Fibroblast of lung (primary cell): ENCODE results near the gene GAS2L1. TPM values are rescaled to one million over a fixed set of nuclear protein-coding genes. Genes with fewer than 3 reads are reported as not detected.

Experiments used
- DNase-seq, 2 donors: peaks; one replicate each; pipeline versions ENCODE4 v3.0.0 to v3.0.0-alpha.2; 2010; ENCODE audit warnings: low read depth in 2 of 2
- H2AFZ ChIP-seq: 2 replicates; pipeline ENCODE4 v1.5.1; 2012; ENCODE audit warnings: low read length, control low read depth, inconsistent platforms
- H3K27ac ChIP-seq: 2 replicates; pipeline ENCODE4 v1.5.1; 2011; ENCODE audit warnings: low read length, control low read depth; ENCODE audit not compliant: insufficient read depth
- H3K27me3 ChIP-seq: 2 replicates; pipeline ENCODE4 v1.5.1; 2011; ENCODE audit warnings: mild to moderate bottlenecking, low read length; ENCODE audit not compliant: control insufficient read depth, insufficient read depth
- H3K36me3 ChIP-seq: 2 replicates; pipeline ENCODE4 v1.5.1; 2011; ENCODE audit warnings: low read length; ENCODE audit not compliant: control insufficient read depth, insufficient read depth
- H3K4me1 ChIP-seq: 2 replicates; pipeline ENCODE4 v1.5.1; 2011; ENCODE audit warnings: low read length; ENCODE audit not compliant: control insufficient read depth, insufficient read depth; ENCODE audit errors: extremely low read depth
- H3K4me2 ChIP-seq: 2 replicates; pipeline ENCODE4 v1.5.1; 2011; ENCODE audit warnings: low read length, control low read depth; ENCODE audit not compliant: insufficient read depth; ENCODE audit errors: extremely low read depth
- H3K4me3 ChIP-seq, 4 experiments: fragments of 200-600 bp in 1 of 4; sonication (generic) in 1 of 4; replicated peaks in 1 of 4; 2 replicates each; pipeline ENCODE4 v1.5.1; 2011 to 2016; ENCODE audit warnings: low read length in 4 of 4, low read depth in 3 of 4, mild to moderate bottlenecking in 3 of 4, control low read depth in 2 of 4, inconsistent platforms in 1 of 4, mixed read lengths in 1 of 4; ENCODE audit not compliant: insufficient read depth in 1 of 4; ENCODE audit errors: control extremely low read depth in 1 of 4
- H3K79me2 ChIP-seq: 2 replicates; pipeline ENCODE4 v1.5.1; 2012; ENCODE audit warnings: mild to moderate bottlenecking, low read length, inconsistent platforms; ENCODE audit not compliant: control insufficient read depth, insufficient read depth
- H3K9ac ChIP-seq: 2 replicates; pipeline ENCODE4 v1.5.1; 2011; ENCODE audit warnings: mild to moderate bottlenecking, low read length, control low read depth; ENCODE audit not compliant: insufficient read depth
- H3K9me3 ChIP-seq: 2 replicates; pipeline ENCODE4 v1.5.1; 2012; ENCODE audit warnings: low read depth, low read length; ENCODE audit not compliant: control insufficient read depth, insufficient read depth
- H4K20me1 ChIP-seq: 2 replicates; pipeline ENCODE4 v1.5.1; 2011; ENCODE audit warnings: low read length; ENCODE audit not compliant: control insufficient read depth, insufficient read depth; ENCODE audit errors: extremely low read depth
- EZH2 ChIP-seq: IDR thresholded peaks from 2 replicates; pipeline ENCODE4 v1.5.1; 2012; ENCODE audit warnings: low read length, control low read depth, mild to moderate bottlenecking; ENCODE audit errors: missing control alignments
- polyA plus RNA-seq, 2 donors: library from polyadenylated mRNA; depleted of rRNA in 1 of 2; stranded (reverse) in 1 of 2; unstranded in 1 of 2; fragments of >200 nt; gene quantifications; 2 replicates each; pipeline ENCODE4 v1.2.1, GENCODE V29; 2011 to 2012; ENCODE audit warnings: missing spikeins in 1 of 2
- total RNA-seq: library from RNA; depleted of rRNA; stranded (reverse); fragments of >200 nt; gene quantifications from 2 replicates; pipeline ENCODE4 v1.2.1, GENCODE V29; 2014
- TF ChIP-seq, protein P1 (sequence below), 2 donors: IDR thresholded peaks in 1 of 2; conservative IDR thresholded peaks in 1 of 2; 1 replicate in 1 of 2; 2 replicates in 1 of 2; pipeline ENCODE4 v1.5.1; 2011 to 2012; ENCODE audit warnings: low read length in 2 of 2, control low read depth in 1 of 2, inconsistent platforms in 1 of 2, low read depth in 1 of 2, mild to moderate bottlenecking in 1 of 2

The GAS2L1 gene
- total and polyA plus RNA-seq, 2 donors (not counting 1 experiment from before 2014, with no cell fraction given): 5.4 to 8.9 TPM

DNA sequence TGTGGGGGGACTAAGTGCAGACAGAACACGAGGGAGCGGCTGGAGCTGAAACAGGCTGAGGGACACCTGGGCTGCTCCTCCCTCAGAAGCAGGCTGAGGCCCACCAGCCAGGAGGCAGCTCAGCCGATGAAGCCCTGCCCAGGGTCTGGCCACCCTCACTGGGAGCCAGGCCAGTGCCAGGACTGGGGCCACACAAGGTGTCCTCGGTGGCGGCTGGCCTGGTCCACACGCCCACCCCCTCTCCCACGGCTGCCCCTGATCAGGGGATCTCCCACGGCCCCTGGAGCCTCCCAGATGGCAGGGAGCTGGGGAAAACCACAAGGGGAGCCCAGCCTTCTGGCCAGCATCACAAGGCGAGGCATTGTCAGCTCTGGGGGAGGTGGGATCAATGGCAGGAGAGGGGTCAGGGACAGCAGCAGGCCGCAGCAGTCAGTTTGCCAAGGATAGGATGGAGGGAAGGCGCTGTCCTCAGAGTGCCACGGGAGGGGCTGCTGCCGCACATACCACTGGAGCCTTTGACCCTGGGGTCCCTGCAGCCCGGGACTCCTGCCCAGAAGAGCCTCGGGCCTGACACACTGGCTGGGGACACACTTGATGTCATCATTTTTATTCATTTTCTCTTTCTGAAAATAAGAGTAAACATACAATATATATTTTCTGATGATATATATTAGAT lies 20.8 kb downstream of the GAS2L1 start:
- H3K79me2 ChIP-seq: no peaks in the 10 kb centered on the region
- no peak overlapping the region for H3K27ac ChIP-seq
- H3K27me3 ChIP-seq: no peaks in the 10 kb centered on the region
- peaks cover 8% of the 10 kb centered on the region for H3K4me1 ChIP-seq
- no peak overlapping the region for H2AFZ ChIP-seq
- H3K9ac ChIP-seq: no peak overlapping the region
- H3K9me3 ChIP-seq: no peaks in the 10 kb centered on the region
- no peaks in the 10 kb centered on the region for H4K20me1 ChIP-seq
- no peak overlapping the region for H3K4me3 ChIP-seq
- TF ChIP-seq, protein P1, sequence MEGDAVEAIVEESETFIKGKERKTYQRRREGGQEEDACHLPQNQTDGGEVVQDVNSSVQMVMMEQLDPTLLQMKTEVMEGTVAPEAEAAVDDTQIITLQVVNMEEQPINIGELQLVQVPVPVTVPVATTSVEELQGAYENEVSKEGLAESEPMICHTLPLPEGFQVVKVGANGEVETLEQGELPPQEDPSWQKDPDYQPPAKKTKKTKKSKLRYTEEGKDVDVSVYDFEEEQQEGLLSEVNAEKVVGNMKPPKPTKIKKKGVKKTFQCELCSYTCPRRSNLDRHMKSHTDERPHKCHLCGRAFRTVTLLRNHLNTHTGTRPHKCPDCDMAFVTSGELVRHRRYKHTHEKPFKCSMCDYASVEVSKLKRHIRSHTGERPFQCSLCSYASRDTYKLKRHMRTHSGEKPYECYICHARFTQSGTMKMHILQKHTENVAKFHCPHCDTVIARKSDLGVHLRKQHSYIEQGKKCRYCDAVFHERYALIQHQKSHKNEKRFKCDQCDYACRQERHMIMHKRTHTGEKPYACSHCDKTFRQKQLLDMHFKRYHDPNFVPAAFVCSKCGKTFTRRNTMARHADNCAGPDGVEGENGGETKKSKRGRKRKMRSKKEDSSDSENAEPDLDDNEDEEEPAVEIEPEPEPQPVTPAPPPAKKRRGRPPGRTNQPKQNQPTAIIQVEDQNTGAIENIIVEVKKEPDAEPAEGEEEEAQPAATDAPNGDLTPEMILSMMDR (conservative IDR thresholded peaks at IDR 0.05 in 1 of 2, IDR thresholded peaks at IDR 0.05 in 1 of 2; ENCODE audit: low read depth in 1 of 2, low read length in 2 of 2): no peak
- no peak for TF ChIP-seq EZH2
- H3K36me3 ChIP-seq: peaks cover 12% of the 10 kb centered on the region
- H3K4me2 ChIP-seq: no peak overlapping the region
- no peak for DNase-seq

DNA sequence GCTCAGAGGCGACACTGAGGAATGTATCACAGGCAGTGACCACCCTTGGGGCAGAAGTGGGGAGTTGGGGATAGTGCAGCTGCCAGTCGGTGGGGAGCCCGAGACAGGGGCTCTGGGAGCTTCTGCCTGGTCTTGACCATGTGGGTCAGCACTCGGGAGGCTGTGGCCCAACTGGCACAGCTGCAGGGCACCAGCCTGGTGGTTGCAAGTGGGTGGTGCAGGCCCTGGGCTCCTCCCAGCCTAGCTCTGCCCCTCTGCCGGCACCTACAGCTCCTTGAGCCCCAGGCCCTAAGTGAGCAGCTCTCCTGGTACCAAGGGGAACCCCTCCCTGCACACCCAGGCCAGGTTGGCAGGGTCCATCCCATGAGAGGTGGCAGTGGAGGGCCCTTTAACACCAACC lies 21.6 kb downstream of the GAS2L1 start:
- Histone ChIP-seq H3K36me3 (peaks cover 12% of the 10 kb centered on the region), H3K4me2 (no peak overlapping the region), H3K79me2 (no peaks in the 10 kb centered on the region), H3K27me3 (no peaks in the 10 kb centered on the region), H3K9ac (no peak overlapping the region), H3K4me3 (no peak overlapping the region), H2AFZ (no peak overlapping the region), H3K9me3 (no peaks in the 10 kb centered on the region), H3K27ac (no peak overlapping the region), H4K20me1 (no peaks in the 10 kb centered on the region), H3K4me1 (peaks cover 8% of the 10 kb centered on the region)
- DNase-seq: no peak
- TF ChIP-seq, protein P1 (conservative IDR thresholded peaks at IDR 0.05 in 1 of 2, IDR thresholded peaks at IDR 0.05 in 1 of 2; ENCODE audit: low read depth in 1 of 2, low read length in 2 of 2): peak in 1 of 2 donors; percentile 20
- TF ChIP-seq EZH2: no peak

DNA sequence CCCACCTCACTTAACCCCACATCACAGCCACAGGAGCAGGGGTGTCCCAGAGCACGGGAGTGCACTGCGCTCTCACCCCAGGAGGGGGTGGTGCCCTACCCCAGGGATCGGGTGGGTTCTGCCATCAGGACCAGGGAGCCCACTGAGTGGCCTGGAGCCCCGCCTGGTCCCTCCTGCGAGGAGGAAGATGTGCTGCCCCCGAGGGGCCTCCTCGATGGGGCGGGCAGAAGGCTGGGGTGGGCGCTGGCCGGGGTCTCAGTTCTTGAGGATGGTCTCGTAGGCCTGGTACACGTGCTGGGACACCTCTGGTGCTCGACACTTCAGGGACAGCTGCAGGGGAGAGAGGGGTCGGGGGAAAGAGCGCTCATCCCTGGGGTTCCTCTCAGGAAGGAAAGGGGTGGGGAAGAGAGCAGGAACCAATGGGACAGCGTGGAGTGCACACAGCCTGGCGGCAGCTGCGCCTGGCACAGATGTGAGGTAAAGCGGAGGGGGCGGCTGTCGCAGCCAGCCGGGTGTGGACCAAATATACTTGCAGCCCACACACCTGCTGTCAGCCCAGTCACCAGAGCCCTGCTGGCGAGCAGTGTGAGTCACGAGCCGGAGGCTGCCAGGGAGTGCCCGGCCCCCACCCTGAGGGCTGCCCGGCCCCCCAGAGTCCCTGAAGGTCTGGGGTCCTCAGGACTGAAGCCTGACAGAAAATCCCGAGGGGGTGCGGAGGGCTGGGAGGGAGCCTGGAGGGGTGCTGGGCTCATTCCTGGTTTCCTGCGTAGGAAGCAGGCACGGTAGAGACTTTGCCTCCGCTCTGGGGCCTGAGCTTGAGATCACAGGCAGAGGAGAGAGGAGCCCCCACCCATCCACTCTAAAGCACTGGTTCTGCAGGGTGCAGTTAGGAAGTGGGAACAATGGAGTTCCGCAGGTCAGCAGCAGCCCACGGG lies 22.4 kb downstream of the GAS2L1 start:
- H3K36me3 ChIP-seq: peaks cover 12% of the 10 kb centered on the region
- peak in 1 of 2 donors; percentile 53 for DNase-seq

More for the DNA sequence above, 22.4 kb downstream of the GAS2L1 start:
- no peaks in the 10 kb centered on the region for H3K27me3 ChIP-seq
- H4K20me1 ChIP-seq: no peaks in the 10 kb centered on the region
- H2AFZ ChIP-seq: no peak overlapping the region
- no peak for TF ChIP-seq EZH2
- TF ChIP-seq, protein P1 (conservative IDR thresholded peaks at IDR 0.05 in 1 of 2, IDR thresholded peaks at IDR 0.05 in 1 of 2; ENCODE audit: low read depth in 1 of 2, low read length in 2 of 2): no peak
- H3K9ac ChIP-seq: no peak overlapping the region
- H3K27ac ChIP-seq: no peak overlapping the region
- H3K4me1 ChIP-seq: peaks cover 8% of the 10 kb centered on the region
- H3K4me2 ChIP-seq: no peak overlapping the region
- H3K79me2 ChIP-seq: no peaks in the 10 kb centered on the region
- H3K4me3 ChIP-seq: no peak overlapping the region
- H3K9me3 ChIP-seq: no peaks in the 10 kb centered on the region
